Islet of Langerhans (tissue), 1 donor: ENCODE measurements around the gene ZNF783.
A peak's percentile ranks its signal among the peaks of the same experiment; 100 is the strongest.
"Not testable (repeated sequence)": the region's sequence is repeated elsewhere in the genome, so short reads cannot be mapped to it uniquely, and the experiment has no call there.

Experiments
- FAIRE-seq: peaks from one replicate; lab custom pipeline; 2011; peaks lifted over from hg19 to GRCh38; lab: Jason Lieb, UNC

ZNF783 gene

DNA sequence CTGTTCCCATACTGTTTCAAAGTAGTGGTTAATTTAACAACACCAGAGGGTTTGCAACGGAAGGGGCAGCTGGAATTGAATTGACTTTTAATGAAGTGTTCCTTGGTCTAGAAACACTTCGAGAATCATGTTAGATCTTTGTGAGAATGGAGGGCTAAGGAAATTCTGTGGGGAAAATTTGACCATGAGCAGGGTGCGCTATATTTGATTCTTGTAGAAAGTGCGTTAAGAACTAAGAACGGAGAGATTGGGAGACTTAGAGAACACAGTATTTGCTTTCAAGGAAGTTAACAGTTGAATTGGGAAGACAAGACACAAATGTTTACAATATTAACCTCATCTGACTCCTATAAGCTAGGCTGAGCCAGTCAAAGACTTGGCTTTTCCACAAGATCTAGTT is 21.4 kb upstream of the ZNF783 start:
- no peak for FAIRE-seq

DNA sequence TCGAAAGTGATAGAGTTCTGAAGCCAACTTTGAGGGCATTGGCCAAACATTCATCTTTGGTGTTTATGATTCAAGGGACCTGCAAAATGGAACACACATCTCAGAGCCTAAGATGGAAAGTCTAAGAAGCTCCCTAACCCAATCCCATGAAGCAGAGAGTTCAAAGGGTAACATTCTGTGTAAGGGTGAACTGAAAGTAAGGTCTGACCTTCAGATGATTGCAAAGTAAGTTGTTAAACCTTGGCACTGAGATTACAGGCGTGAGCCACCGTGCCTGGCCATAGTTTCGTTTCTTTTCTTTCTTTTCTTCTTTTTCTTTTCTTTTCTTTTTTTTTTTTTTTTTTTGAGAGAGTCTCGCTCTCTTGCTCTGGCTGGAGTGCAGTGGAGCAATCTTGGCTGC is 20.3 kb upstream of the ZNF783 start:
- no peak for FAIRE-seq

DNA sequence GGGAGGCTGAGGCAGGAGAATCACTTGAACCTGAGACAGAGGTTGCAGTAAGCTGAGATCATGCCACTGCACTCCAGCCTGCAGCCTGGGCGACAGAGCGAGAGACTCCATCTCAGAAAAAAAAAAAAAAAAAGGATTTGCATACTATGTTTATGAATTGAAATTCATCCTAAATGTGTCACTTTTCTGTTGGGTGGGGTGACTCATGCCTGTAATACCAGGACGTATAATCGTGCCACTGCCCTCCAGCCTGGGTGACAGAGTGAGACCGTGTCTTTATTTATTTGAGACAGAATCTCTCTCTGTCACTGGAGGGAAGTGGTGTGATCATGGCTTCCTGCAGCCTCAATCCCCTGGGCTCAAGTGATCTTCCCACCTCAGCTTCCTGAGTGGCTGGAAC is 16.8 kb upstream of the ZNF783 start:
- FAIRE-seq, result no peak

DNA sequence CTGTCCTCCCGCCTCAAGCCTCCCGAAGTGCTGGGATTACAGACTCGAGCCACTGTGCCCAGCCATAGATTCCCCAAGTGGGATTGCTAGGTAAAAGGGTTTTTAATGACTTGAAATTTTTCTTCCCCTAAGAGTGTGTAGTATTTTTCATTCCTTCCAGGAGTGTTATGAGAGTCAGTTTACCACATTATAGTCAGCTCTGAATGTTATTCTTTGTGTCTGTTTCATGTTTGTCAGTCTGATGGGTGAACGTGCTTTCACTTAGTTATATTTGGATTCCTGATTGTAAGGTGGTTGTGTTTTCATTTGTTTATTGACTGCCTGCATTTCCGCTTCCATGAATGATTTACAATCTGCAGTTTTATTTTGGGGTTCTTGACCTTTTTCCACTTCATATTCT is 16.3 kb upstream of the ZNF783 start:
- no peak for FAIRE-seq

DNA sequence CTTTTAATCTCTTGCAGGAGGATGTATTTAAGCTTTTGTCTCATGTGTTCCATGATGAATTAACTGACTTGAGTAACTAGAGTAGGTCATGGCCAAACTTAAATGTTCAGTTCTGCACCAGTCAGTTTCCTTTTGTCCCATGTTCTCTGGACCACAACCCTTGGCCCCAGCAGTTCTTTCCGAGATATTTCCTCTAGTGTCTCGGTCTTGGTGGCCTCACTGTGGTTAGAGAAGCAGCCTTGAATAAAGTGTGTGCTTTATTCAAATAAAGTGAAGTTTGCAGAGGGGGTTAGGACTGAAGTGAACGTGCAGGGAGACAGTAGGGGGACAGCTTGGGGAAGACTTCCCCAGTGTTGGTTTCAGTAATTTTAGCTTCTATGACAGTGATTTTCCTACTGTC is 13.2 kb upstream of the ZNF783 start:
- FAIRE-seq, result no peak

DNA sequence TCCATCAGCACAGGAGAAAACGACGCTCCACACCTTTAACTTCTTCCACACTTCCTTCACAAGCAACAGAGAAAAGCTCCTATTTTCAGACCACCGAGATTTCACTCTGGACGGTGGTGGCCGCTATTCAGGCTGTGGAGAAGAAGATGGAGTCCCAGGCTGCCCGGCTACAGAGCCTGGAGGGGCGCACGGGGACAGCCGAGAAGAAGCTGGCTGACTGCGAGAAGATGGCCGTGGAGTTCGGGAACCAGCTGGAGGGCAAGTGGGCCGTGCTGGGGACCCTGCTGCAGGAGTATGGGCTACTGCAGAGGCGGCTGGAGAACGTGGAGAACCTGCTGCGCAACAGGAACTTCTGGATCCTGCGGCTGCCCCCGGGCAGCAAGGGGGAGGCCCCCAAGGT is 11.8 kb upstream of the ZNF783 start:
- not testable (repeated sequence) for FAIRE-seq

DNA sequence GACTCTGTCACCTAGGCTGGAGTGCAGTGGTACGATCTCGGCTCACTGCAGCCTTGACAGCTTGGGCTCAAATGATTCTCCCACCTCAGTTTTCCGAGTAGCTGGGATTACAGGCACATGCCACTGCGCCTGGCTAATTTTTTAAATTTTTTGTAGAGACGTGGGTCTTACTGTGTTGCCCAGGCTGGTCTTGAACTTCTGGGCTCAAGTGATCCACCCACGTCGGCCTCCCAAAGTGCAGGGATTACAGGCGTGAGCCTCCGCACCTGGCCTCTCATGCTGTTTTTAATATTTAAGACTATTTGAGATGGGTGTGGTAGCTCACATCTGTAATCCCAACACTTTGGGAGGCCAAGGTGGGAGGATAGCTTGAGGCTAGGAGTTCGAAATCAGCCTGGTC is 10.5 kb upstream of the ZNF783 start:
- FAIRE-seq, result not testable (repeated sequence)

DNA sequence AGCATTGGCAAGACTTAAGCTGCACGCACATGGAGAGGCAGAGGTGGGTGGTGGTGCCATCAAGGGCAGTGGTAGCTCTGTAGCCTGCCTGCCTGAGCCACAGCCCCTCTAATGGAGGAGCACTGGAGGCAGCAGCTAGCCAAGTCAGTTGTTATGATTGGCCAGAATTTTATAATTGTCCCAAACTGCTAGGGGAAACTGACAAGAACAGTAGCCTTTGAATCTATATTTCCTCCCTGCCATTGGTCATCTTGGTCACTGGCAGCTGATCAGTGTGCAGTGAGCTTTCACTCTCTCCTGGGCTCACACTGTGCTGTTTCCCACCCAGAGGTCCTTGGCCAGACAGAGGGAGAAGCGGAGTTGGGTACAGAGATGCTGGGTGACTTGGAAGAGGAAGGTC is 9.6 kb upstream of the ZNF783 start:
- FAIRE-seq, result no peak

DNA sequence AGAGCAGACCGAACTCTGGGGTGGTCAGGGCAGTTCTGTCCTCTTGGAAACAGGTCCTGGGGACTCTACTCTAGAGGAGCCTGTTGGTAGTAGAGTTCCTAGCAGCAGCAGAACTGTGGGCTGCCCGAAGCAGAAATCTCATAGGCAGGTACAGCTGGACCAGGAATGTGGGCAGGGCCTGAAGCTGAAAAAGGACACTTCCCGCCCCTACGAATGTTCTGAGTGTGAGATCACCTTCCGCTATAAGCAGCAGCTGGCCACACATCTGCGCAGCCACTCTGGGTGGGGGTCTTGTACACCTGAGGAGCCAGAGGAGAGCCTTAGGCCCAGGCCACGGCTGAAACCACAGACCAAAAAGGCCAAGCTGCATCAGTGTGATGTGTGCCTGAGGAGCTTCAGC is 8.3 kb upstream of the ZNF783 start:
- no peak for FAIRE-seq

DNA sequence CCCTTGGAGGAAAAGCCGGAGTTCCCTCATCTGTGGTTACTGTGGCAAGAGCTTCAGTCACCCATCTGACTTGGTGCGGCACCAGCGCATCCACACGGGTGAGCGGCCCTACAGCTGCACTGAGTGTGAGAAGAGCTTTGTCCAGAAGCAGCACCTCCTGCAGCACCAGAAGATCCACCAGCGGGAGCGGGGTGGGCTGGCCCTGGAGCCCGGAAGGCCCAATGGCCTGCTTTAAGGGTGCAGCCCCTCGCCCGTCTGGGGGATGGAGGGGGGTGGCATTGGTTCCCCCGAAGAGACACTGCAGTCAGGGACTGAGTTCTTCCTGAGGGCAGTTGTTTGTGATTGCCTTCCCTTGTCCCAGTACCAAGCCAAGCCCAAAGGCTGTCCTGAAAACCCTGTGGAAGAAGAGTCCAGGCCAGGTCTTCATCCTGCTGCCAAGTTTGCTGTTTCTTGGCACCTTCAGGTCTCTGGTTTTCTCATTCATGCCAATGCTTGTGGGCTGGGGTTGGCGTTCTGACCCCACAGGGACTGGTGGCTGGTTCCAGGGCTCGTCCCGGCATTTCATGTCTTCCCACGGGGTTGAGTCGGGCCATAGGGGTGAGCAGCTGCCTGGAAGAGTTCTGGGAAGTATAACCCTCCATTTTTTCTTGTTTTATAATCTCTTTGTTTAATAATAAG is 7.7 kb upstream of the ZNF783 start:
- no peak for FAIRE-seq

DNA sequence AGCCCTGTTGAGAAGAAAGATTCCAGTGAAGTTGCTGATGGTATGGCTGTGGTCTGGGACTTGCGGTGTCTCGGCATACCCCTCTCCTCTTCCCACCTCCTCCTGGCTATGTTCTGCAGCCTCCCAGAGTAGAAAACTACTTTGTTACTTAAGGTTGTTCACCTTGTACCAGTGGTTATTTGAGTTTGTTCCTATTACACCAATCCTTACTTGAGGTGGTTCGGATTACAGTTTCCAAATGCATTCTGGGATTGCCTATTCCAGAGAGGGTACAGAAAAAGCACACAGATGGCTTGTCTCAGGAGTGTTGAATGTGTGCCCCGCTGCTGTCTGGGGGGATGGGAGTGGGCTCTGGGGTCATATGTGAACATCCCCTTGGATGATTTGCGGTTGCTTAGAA is 6.8 kb upstream of the ZNF783 start:
- no peak for FAIRE-seq

DNA sequence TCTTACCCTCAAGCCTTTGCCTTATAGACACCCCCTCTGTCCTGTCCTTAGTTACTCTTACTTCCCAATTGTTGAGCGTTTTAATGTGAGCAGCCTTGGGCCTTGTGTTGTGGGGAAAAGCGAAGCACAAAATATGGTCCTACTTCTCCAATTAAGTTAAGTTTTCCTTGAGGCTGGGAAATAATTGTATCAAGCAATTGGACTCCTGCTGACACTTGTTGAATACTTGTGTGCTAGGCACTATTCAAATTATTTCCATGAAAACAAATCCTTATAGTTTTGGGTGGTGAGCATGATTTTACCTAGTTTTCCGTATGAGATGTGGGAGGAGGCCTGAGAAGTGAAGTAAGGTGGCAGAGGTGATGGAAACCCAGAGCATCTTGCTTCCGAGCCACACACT is 5.4 kb upstream of the ZNF783 start:
- no peak for FAIRE-seq

DNA sequence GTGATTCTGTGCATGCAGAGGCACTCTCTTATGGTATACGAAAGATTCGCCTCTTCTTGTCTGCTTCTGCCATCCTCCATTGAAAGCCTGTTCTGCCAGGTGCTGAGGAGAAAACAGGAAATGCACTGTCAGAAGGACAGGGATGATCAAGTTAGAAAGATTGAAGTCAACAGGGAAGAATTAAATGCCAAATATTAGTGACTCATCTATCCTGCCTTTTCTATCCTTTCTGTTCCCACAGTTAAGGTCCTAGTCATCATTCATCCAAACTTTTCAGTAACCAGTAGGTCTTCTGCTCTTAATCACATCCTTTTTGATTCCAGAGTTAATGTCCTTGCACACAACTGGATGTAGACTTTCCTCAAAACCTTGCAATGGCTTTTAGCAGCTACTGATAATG is 4.8 kb upstream of the ZNF783 start:
- no peak for FAIRE-seq

DNA sequence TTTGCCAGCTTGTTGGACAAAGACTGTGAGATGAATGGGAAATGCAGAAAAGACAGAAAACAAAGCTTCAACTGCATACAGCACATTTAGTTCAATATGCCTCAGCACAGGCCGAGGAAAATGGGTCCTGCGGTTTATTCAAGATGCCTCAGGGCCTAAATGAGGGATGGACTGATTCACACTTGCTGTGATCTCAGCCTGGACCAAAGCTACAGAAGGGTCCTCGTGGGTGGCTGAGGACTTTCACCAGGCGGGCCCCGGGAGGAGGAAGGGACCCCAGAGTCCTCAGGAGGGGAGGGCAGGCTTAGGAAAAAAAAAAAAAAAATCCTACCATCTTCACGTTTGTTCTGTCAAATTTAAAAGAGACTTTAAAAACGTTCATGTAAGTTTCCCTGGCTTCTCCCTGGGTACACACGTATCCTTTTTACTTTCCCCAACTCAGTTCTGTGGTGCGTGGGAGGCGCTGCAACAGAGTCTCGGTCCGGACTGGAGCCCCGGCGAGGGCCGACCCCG is 624 bp upstream of the ZNF783 start:
- FAIRE-seq, result no peak

DNA sequence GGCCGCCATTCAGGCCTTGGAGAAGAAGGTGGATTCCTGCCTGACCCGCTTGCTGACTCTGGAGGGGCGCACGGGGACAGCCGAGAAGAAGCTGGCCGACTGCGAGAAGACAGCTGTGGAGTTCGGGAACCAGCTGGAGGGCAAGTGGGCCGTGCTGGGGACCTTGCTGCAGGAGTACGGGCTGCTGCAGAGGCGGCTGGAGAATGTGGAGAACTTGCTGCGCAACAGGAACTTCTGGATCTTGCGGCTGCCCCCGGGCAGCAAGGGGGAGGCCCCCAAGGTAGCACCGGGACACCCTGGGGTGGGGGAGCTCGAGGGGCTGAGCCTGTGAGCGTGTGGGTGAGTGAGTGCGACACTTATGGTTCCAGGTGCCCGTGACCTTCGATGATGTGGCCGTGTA is 4.5 kb downstream of the ZNF783 start:
- no peak for FAIRE-seq

DNA sequence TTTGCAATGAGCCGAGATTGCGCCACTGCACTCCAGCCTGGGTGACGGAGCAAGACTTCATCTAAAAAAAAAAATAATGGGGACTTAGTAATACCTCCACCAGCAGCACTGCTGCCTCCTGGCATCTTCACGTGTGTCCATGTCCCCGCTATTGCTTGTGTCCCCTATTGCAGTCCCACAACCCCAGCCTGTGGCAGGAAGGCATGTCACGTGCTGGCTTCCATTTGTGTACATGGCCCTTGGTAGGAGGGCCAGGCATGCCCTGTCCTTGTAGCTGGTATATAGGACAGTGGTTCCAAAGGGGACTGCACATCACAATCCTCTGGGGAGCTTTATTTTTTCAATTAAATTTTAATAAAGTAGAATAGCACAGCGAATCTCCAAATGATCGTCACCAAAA is 5.7 kb downstream of the ZNF783 start:
- no peak for FAIRE-seq

DNA sequence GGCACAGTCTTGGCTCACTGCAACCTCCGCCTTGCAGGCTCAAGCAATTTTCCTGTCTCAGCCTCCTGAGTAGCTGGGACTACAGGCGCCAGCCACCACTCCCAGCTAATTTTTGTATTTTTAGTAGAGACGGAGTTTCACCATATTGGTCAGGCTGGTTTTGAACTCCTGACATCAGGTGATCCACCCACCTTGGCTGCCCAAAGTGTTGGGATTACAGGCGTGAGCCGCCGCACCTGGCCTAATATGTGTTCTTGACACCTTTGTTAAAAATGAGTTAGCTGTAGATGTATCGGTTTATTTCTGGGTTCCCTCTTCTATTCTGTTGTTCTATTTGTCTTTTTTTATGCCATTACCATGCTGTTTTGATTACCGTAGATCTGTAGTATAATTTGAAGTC is 12.4 kb downstream of the ZNF783 start:
- not testable (repeated sequence) for FAIRE-seq

DNA sequence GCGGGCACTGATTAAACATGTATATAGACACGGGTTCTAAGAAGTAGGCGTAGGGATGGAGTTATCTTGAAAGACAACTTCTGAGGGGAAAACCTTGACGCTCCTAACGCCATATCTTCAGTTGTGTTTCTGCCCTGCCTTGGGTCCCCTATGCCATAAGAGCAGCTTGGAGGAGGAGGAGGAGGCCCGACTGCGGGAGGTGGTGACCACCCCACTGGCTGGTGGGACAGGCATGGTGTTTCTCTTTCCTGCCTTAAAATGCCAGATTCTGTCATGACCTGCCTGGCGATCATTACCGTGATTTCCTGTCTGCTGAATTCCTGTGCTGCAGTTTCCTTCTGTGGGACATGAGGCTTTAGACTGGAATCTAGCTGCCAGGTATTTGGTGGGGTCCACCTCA is 15.9 kb downstream of the ZNF783 start:
- no peak for FAIRE-seq

DNA sequence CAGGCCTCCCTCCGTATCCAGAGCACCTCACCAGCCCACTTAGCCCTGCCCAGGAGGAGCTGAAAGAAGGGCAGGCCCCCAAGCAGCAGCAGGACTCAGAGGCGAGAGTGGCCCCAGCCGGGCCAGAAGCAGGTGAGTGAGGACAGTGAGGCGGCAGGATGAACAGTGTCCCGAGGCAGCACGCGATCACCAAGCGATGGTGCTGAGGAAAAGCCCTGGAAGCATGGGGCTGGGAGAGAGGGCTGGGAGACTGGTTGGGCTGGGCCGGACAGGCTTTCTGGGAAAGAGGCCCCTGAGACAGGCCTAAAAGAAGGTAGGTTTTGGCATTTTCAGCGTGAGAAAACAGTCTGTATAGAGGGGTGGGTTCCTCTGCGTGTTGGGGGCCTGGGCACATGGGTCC is 16.4 kb downstream of the ZNF783 start:
- FAIRE-seq, result no peak

DNA sequence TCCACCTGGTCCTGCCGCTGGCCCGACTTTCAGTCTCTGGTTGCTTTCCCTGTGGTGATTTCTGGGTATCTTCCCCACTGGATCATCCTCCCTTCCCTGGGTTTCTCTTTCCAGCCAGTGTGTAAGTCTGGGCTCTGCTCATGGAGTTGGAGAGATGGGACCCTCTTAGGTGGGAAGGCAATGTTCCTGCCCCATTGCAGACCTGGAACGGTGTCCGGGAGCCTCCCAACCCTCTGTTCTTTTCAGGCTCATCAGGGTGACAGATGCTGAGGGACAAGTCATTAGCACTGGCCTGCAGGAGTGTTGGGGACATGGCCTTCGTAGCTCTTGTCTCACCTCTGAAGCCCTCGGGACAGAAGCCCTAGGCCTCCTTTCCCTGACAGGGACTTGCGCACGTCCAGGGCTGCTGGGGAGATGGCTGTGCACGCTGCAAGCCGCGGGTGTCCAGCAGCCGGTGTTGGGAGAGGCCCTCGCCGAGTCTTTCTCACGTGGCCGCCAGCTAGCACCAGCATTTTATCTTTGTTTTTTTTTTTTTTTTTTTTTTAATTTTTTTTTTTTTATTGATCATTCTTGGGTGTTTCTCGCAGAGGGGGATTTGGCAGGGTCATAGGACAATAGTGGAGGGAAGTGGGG is 17.2 kb downstream of the ZNF783 start:
- FAIRE-seq, result peak; percentile 21

DNA sequence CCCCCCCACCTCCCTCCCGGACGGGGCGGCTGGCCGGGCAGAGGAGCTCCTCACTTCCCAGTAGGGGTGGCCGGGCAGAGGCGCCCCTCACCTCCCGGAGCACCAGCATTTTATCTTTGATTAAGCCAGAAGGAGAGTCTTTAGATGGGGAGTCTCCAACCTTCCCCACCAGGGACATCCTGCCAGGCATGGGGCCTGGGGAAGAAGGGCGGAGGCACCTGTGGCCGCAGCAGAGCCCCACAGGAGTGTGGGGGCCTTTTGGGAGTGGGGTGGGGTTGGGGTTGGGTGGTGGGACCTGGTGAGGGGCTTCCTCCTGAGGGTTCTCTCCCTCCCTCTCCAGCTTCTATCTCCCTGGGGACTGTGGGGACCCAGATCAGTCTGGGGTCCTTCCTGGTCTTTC is 18.2 kb downstream of the ZNF783 start:
- no peak for FAIRE-seq

DNA sequence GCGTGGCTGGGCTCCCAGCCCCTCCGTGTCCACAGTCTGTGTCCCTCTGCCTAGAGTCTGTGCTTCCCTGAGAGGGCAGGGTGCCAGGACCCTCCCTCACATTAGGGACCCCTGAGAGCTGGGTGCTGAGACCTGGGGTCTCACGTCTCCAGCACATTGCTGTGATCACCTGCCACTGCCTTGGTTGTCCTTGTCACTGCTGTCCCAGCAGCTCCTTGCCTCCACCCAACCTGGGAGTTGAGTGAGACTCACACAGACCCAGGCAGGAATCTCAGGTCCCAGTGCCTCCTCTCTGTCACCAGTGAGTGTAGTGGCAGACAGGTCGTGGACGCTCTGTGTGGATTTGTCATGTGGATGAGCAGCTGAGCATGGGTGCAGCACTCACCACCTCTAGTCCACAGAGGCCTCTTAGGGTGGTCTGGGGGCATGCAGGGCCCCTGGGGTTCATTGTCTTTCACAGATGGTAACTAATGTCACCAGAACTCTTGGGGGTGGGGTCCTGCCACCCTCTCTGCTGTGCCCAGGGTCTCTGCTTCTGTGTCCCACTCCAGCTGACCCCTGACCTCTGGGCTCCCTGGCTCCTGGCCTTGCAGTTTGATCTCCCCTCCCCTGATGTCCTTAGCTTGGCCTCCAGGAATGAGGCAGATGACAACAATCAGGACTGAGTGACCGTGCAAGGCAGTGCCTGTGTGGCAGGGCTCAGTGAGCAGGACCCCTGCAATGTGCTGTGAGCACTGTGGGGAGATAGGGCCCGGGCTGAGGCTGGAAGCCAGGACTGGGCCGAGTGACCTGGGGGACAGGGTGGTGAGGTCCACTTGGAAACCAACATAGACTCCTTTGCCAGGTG is 18.9 kb downstream of the ZNF783 start:
- FAIRE-seq, result no peak
